Measurements from ENCODE around the gene PRTN3.
A peak's percentile ranks its signal among the peaks of the same experiment; 100 is the strongest.

PRTN3 gene

GRCh38 chr19:840519-841206 is at the start of gene PRTN3:
PRTN3 (plus strand) TSS chr19:840999; CDS start chr19:841009, 10 bp downstream.
- no peak for DNase-seq

GRCh38 chr19:791007-791566 is 49.7 kb upstream of the PRTN3 start:
- no peak for DNase-seq

- DNase-seq = no peak
Measured at GRCh38 chr19:791567-792305, 49.1 kb upstream of the PRTN3 start.

- DNase-seq = no peak
Measured at GRCh38 chr19:792306-792885, 48.4 kb upstream of the PRTN3 start.

GRCh38 chr19:793806-794205 is 47.0 kb upstream of the PRTN3 start:
- DNase-seq = no peak

GRCh38 chr19:795073-795611 is 45.7 kb upstream of the PRTN3 start:
- DNase-seq = no peak

- DNase-seq = no peak
Measured at GRCh38 chr19:795691-796581, 44.9 kb upstream of the PRTN3 start.

GRCh38 chr19:796692-797527 is 43.9 kb upstream of the PRTN3 start, which contains the start of gene PTBP1:
PTBP1 (plus strand) TSS chr19:797452; CDS start chr19:797498, 46 bp downstream.
- peak; percentile 97 to 99 (median 98) for DNase-seq

GRCh38 chr19:797528-798414 is 43.0 kb upstream of the PRTN3 start:
- DNase-seq = peak; percentile 60 to 84 (median 72)

DNA sequence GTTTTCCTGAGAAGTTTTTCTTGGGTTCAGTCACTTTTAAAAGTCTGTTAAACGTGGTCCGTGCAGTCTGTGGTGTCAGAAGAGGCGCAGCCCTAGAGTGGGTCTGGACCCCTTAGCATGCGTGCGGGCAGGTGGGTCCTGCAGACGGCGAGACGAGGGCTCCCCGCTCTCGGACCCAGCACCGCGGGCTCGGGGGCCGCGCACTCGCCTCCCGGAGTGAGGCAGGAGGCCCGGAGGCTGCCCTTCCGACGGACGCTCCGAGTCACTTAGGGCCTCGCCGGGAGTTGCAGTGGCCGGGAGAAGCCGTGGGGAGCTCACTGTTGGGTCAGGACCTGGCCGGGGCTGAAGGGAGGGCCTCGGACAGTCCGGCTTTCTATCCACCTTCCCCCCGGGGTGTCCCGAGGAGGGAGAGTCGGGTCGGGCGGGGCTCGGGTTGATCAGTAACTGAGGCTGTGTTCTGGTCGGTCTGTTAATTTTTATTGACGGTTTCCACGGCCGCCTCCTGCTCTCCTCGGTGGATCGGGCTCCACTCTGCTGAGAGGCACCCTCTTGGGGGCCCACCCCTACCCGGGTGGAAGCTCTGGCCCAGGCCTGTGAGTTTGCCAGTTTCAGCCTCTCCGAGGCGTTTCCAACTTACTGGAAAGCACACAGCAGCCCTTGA is 42.3 kb upstream of the PRTN3 start:
- DNase-seq = no peak

DNA sequence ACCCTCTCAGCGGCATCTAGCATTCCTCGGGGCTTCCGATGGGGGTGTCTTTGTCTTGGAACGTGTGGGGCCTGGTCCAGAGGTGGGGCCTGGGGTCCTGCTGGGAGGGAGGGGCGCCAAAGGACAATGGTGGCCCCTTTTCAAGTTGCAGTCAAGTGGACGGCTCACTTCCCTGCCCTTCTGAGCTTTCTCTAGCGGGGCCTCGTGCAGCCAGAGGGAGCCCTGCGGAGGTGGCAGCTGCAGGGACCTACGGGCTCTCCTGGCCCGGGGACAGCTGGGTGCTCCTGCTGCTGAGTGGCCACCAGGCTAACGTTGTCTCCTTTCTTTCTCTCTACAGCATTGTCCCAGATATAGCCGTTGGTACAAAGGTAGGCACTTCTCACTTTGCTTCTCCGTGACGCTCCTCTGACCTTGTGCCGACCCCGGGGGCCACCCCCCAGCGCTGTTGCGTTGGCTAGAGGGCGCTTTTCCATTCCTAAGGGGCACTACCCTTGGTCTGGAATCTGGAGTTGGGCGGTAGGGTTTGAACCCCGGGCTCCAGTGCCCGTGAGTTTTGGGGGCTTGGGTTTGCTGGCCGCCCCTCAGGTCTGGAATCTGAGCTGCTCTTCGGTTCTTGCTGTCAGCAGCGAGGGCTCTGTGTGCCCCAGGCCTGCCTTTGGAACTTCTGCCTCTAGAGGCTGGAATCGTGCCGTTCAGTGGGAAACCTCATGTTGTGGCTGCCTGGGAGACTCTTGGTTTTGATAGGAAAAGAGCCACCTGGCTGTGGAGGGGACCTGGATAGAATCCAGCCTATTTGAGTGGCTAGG is 41.5 kb upstream of the PRTN3 start:
- DNase-seq = no peak

- DNase-seq = no peak
Measured at GRCh38 chr19:800360-801029, 40.3 kb upstream of the PRTN3 start.

DNA sequence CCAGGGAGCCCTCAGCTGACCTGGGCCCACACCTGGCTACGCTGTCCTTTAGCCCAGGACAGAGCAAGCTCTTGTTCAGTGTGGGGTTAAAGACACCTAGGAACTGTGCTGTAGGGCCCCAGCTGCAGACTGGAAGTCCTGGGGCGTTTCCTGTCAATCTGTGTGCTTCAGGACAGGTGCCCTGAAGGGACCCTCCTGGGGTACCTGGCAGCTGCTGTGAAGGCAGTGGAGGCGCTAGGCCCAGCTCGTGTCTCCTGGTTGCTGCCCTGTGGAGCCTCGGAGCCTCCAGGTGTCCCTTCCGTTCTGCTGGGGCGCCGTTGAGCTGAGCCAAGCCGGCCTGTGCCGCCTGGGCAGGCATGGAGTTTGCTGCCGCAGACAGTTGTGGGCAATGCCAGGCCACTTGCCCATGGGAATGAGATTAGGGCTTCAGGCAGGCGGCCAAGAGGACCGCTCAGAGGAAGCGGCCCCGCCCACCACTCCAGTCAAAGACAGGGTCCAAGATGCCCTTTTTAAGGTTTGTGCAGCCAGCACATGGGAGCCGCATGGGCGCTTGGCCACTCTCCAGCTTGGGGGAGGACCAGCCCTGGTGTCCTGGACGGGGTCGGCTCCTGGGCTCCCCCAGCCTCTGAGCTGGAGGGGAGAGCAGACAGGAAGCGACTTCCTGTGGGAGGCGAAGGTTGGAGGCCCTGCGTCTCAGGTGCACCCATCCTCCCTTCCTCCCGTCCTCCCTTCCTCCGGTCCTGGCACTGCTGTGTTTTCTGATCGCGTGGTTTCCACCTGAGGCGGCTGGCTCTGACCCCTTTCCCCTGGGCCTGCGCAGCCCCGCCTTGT is 39.6 kb upstream of the PRTN3 start:
- no peak for DNase-seq

GRCh38 chr19:801861-802497 is 38.8 kb upstream of the PRTN3 start:
- DNase-seq = no peak

- no peak for DNase-seq
Measured at GRCh38 chr19:802498-803098, 38.2 kb upstream of the PRTN3 start.

DNA sequence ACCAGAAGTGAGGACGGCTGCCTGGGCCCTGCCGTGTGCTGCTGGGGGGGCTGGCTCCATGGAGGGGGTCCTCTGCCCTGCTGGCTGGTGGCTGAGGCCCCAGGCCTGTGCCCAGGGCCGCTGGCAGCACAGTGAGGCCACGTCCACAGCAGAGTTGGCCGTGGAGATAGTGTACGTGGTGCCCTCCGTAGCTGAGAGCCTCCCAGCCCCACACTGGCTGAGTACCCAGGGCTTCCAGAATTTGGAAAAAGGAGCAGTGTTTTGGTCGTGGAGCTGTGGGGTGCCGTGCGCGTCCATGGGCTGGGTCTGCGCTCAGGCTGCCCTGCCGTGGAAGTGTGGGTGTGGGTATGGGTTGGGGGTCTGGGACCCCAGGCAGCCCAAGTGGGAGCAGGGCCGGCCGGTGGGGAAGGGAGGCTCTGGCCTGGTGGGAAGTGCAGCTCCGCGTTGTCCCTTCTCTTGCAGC is 37.7 kb upstream of the PRTN3 start:
- DNase-seq = no peak
